Measurements from ENCODE around the gene CBX6. TPM values are rescaled to one million over a fixed set of nuclear protein-coding genes. Genes with fewer than 3 reads are reported as not detected.

Gene CBX6
- total and polyA plus RNA-seq, 2 of the 8 experiments (the other 6 are each of a cell fraction or from before 2014, with no cell fraction given), result 10.6 to 27.5 TPM

- TF ChIP-seq ASH2L (IDR thresholded peaks at IDR 0.05; ENCODE audit: low read length) (no peak), CREB1 (IDR thresholded peaks at IDR 0.05) (no peak), YY1 (IDR thresholded peaks at IDR 0.05; ENCODE audit: low read depth, low read length) (no peak), HDAC2 (IDR thresholded peaks at IDR 0.05; ENCODE audit: borderline replicate concordance in 1 of 2, low read depth in 2 of 2, low read length in 2 of 2) (no peak), KDM1A (IDR thresholded peaks at IDR 0.05; ENCODE audit: borderline replicate concordance, low read length) (no peak), BRCA1 (IDR thresholded peaks at IDR 0.05; ENCODE audit: low read depth, low read length) (no peak), CHD7 (IDR thresholded peaks at IDR 0.05; ENCODE audit: insufficient replicate concordance, low read length) (no peak), POLR2A (IDR thresholded peaks at IDR 0.05; ENCODE audit: control extremely low read depth in 1 of 2, low read depth in 2 of 2, low read length in 2 of 2) (no peak)
Observed at GRCh38 chr22:38907767-38908166, 35.8 kb upstream of the CBX6 start (continued).
